HG02981 (cell line): ENCODE results near the gene G3BP2.
"Not testable (repeated sequence)": the region's sequence is repeated elsewhere in the genome, so short reads cannot be mapped to it uniquely, and the experiment has no call there.

Experiments used
- ATAC-seq: cut with Tn5 transposase; IDR thresholded peaks from one replicate; pipeline ENCODE4 v1.9.1; 2021; ENCODE audit warnings: mild to moderate bottlenecking, moderate library complexity; ENCODE audit not compliant: unreplicated experiment

Gene G3BP2

GRCh38 chr4:75685546-75686189 is 12.5 kb upstream of the G3BP2 start:
- ATAC-seq, result no peak

DNA sequence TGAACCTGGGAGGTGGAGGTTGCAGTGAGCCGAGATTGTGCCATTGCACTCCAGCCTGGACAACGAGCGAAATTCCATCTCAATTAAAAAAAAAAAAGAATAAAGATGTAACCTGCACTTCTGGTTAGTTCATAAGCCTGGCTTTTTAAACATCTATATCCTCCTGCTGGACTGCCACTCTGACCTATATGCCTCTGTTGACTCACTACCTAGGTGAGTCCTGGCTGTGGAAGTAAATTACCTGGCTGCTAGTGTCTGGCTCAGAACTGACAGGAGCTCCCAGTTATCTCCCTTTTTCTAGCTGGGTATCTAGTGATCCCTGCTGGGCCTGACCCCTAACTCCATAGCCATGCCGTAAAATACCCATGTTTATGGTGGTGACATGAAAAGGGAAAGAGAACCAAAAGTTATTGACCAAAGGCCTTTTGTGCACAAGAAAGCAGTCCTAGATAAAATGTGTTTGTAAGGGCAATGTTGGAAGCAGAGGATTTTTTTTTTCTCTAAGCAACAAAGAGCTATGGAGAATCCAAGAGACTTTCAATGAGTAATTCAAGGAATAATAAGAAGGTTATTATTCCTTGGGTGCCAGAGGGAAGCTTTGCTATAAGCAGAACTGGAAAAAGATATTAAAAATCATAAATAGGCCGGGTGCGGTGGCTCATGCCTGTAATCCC is 10.4 kb upstream of the G3BP2 start:
- ATAC-seq, result no peak

DNA sequence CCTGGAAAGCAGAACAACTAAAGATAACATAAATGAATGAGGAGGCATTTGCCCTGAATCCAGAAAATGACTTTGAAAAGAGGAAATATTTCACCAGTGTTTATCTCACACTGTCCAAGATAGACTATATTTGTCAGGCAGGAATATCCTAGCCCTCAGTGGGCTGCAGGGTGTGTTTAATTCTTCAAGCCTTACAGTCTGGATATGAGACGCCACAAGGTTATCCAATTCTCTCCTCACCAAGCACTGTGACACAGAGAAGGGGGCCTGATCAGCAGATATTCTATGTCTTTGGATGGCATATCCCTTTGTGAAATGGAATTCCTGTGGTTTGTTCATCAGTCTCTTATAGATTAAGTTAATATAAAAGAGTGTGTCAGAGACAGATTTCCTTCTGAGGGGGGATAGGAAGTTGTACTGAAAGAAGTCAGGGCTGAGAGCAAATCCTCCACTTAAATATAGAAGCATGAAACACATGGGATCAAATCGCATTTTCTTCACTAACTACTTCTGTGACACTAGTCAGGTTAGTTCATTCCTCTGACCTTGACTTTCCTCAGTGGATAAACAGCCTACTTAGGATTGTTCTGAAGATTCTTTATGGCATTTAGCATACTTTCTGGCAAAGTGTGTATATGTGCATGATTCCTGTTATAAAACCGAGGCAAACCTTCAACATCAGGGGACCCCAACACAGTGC is 6.8 kb upstream of the G3BP2 start:
- no peak for ATAC-seq

GRCh38 chr4:75678965-75679364 is 5.8 kb upstream of the G3BP2 start:
- ATAC-seq, result no peak

GRCh38 chr4:75678473-75678872 is 5.3 kb upstream of the G3BP2 start:
- ATAC-seq, result no peak

- no peak for ATAC-seq
These were observed 1.9 kb upstream of the G3BP2 start for GRCh38 chr4:75675004-75675531.

- ATAC-seq, result no peak
These were observed 733 bp upstream of the G3BP2 start for GRCh38 chr4:75673959-75674328.

- ATAC-seq, result peak; percentile 25
These were observed 667 bp downstream of the G3BP2 start for GRCh38 chr4:75672461-75673026.

GRCh38 chr4:75671802-75672421 is 1.3 kb downstream of the G3BP2 start:
- ATAC-seq, result no peak

DNA sequence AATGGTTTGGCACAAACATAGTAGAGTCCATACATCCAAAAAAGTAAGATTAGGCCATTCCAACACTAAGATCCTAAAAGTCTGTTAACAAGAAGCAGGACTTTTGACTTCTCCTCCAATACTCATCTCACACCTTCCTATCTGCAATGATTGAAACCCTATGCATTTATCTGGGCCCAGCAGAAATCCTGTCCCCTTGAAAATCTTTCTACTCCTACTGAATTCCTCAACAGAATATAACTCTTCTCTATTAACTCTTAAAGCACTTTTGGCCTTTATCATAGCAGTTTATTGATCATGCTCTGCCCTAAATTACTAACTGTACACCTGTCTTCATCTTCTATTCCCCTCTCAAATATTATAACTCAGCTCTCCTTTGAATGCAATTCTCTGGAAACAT is 4.6 kb downstream of the G3BP2 start:
- ATAC-seq, result no peak

- ATAC-seq, result not testable (repeated sequence)
These were observed 5.6 kb downstream of the G3BP2 start for GRCh38 chr4:75667636-75668035.

DNA sequence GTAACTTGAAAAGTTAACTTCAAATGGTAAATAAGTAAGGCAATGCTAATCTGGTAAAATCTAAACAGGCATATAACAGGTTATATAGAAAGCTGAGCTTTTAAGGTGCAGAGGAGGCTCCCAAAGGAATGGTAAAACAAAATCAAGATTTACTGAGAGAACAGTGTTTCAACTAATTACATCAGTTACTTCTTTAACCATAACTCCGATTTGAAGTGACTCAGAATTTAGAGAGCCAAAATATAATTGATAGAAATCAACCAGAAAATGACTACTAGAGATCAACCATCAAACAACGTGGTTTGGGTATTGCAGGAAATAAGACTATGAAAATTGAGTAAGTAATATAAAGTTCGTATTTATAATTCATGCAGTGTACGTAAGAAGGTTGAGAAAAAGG is 6.9 kb downstream of the G3BP2 start:
- ATAC-seq, result no peak

GRCh38 chr4:75664604-75665003 is 8.6 kb downstream of the G3BP2 start:
- not testable (repeated sequence) for ATAC-seq

DNA sequence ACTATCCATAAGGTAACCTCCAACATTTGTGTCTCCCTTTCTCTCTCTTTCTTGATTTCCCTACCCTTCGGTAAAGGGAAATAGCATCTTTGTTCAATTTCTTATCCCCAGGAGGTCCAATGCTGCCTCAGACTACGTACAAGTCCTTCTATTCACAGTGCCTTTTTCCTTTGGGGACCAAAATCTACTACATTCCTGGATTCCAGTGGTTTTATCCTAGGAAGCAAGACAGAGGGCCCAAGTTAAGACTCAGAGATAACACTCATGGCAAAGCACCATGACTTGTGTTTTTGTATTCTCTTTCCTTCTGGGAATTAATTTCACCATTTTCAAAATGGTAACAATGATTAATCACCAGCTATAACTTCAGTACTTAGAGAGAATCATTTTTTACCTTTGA is 10.6 kb downstream of the G3BP2 start:
- ATAC-seq, result no peak

GRCh38 chr4:75660491-75660890 is 12.7 kb downstream of the G3BP2 start:
- no peak for ATAC-seq

GRCh38 chr4:75659512-75660031 is 13.6 kb downstream of the G3BP2 start:
- ATAC-seq, result no peak

DNA sequence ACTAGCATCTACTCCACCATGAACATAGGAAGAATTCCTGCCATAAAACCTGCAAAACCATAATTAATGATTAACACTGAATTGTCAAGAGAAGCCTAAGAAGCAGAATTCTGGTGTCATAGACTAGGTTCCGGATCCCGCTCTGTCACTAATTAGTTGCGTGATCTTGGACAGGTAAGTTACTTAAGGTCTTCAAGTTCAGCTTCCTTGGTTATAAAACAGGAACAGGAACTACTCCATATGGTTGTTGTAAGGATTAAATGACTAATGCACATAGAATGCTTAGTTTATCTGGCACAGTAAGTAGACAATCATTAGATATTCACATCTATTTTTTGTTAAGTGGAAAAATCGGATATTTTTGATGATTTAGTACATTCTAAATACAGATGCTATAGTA is 14.3 kb downstream of the G3BP2 start:
- ATAC-seq, result no peak

GRCh38 chr4:75655562-75655961 is 17.6 kb downstream of the G3BP2 start:
- no peak for ATAC-seq

DNA sequence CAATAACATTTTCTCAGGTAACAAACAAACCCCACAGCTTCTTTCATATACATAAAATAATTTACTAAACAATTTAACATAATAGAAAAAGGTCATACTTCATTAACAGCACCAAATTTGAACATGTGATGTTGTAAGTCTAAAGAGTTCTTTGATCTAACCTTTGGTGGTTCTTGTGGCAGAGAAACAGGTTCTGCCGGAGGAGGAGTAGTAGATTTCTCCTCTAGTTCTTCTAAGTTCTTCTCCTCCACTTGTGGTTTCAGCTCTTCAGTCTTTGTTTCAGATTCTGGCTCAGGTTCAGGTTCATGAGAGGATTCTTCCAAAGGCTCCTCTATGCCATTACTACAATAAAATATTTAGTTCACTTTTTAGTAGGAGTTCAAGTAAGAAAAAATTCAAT is 18.3 kb downstream of the G3BP2 start:
- no peak for ATAC-seq

DNA sequence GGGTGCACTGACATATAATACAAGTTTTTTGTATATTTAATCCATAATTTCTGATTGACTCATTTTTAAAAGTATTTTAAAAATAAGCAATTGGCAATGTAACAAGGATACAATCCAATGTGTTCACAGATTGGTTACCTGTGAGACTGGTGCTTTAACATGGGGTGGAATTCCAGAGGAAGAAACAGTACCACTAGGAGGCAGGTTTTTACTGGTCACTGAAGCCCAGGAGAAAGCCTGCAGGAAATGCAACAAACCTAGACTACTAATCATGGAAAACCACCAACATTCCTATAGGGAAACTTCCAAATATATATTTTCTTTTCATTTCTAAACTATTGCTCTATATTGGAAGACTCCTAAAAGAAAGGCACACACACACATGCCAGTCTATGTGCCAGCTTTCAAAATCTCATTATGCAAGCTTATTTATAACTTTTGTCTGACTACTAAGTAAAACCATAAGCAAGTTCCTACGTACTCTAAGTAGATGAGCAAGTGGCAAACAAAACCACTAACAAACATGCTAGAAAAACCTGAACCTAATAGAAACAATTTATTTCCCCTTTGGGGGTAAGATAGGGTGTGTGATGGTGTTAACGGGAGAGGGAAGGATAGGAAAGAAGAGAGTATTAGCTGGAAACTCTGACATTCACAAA is 19.2 kb downstream of the G3BP2 start:
- ATAC-seq, result no peak
